Measurements from ENCODE around the gene RRAS.

GRCh38 chr19:49684983-49685553 lies 45.1 kb upstream of the RRAS start:
- TF ChIP-seq CTCF (IDR thresholded peaks at IDR 0.05), result no peak
- no peak for TF ChIP-seq POLR2A (IDR thresholded peaks at IDR 0.05)

Measured in Peyer's patch (tissue), 4 donors.